Measurements from ENCODE around the gene FGF6. TPM values are rescaled to one million over a fixed set of nuclear protein-coding genes. Genes with fewer than 3 reads are reported as not detected.

Gene FGF6
- total and polyA plus RNA-seq, 4 donors, result not detected

GRCh38 chr12:4449851-4450221 lies 4.2 kb upstream of the FGF6 start:
- 73% methylated on average over 4 of the region's 4 CpGs for WGBS
- no peak for DNase-seq (ENCODE audit: low spot score)
- TF ChIP-seq JUND (IDR thresholded peaks at IDR 0.05) (no peak), ZBTB33 (IDR thresholded peaks at IDR 0.05) (no peak), GABPA (IDR thresholded peaks at IDR 0.05 in 1 of 2, conservative IDR thresholded peaks at IDR 0.05 in 1 of 2) (no peak), EGR1 (IDR thresholded peaks at IDR 0.05; ENCODE audit: low read depth in 2 of 2) (no peak), RXRA (IDR thresholded peaks at IDR 0.05) (no peak), SP1 (IDR thresholded peaks at IDR 0.05) (no peak), HNF4A (conservative IDR thresholded peaks at IDR 0.05) (no peak), NR2F2 (IDR thresholded peaks at IDR 0.05) (no peak), YY1 (IDR thresholded peaks at IDR 0.05) (no peak), HNF4G (IDR thresholded peaks at IDR 0.05) (no peak), RAD21 (IDR thresholded peaks at IDR 0.05) (no peak)
- TF ChIP-seq, protein P1, sequence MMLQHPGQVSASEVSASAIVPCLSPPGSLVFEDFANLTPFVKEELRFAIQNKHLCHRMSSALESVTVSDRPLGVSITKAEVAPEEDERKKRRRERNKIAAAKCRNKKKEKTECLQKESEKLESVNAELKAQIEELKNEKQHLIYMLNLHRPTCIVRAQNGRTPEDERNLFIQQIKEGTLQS (IDR thresholded peaks at IDR 0.05), result no peak
- TF ChIP-seq, protein P2, sequence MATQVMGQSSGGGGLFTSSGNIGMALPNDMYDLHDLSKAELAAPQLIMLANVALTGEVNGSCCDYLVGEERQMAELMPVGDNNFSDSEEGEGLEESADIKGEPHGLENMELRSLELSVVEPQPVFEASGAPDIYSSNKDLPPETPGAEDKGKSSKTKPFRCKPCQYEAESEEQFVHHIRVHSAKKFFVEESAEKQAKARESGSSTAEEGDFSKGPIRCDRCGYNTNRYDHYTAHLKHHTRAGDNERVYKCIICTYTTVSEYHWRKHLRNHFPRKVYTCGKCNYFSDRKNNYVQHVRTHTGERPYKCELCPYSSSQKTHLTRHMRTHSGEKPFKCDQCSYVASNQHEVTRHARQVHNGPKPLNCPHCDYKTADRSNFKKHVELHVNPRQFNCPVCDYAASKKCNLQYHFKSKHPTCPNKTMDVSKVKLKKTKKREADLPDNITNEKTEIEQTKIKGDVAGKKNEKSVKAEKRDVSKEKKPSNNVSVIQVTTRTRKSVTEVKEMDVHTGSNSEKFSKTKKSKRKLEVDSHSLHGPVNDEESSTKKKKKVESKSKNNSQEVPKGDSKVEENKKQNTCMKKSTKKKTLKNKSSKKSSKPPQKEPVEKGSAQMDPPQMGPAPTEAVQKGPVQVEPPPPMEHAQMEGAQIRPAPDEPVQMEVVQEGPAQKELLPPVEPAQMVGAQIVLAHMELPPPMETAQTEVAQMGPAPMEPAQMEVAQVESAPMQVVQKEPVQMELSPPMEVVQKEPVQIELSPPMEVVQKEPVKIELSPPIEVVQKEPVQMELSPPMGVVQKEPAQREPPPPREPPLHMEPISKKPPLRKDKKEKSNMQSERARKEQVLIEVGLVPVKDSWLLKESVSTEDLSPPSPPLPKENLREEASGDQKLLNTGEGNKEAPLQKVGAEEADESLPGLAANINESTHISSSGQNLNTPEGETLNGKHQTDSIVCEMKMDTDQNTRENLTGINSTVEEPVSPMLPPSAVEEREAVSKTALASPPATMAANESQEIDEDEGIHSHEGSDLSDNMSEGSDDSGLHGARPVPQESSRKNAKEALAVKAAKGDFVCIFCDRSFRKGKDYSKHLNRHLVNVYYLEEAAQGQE (IDR thresholded peaks at IDR 0.05), result no peak
- TF ChIP-seq, protein P3, sequence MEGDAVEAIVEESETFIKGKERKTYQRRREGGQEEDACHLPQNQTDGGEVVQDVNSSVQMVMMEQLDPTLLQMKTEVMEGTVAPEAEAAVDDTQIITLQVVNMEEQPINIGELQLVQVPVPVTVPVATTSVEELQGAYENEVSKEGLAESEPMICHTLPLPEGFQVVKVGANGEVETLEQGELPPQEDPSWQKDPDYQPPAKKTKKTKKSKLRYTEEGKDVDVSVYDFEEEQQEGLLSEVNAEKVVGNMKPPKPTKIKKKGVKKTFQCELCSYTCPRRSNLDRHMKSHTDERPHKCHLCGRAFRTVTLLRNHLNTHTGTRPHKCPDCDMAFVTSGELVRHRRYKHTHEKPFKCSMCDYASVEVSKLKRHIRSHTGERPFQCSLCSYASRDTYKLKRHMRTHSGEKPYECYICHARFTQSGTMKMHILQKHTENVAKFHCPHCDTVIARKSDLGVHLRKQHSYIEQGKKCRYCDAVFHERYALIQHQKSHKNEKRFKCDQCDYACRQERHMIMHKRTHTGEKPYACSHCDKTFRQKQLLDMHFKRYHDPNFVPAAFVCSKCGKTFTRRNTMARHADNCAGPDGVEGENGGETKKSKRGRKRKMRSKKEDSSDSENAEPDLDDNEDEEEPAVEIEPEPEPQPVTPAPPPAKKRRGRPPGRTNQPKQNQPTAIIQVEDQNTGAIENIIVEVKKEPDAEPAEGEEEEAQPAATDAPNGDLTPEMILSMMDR (IDR thresholded peaks at IDR 0.05; ENCODE audit: low read depth, low read length, missing input control), result no peak
- H3K27ac ChIP-seq (ENCODE audit: low read depth in 1 of 2, low read length in 2 of 2), result no peak overlapping the region
- H3K27me3 ChIP-seq (ENCODE audit: control insufficient read depth in 4 of 4, insufficient read depth in 4 of 4, low read length in 3 of 4), result peaks cover 0 to 6% (median 0%) of the 10 kb centered on the region in 4 donors
- H3K9ac ChIP-seq (ENCODE audit: low read depth in 1 of 2, low read length in 2 of 2), result no peak overlapping the region
- H3K4me3 ChIP-seq (ENCODE audit: low read depth in 1 of 3, low read length in 3 of 3), result no peak overlapping the region
- H3K9me3 ChIP-seq (ENCODE audit: control insufficient read depth in 4 of 4, low read length in 3 of 4), result no peaks in the 10 kb centered on the region
- H3K4me1 ChIP-seq (ENCODE audit: control insufficient read depth in 4 of 4, insufficient read depth in 4 of 4, low read length in 3 of 4), result no peaks in the 10 kb centered on the region
- H3K36me3 ChIP-seq (ENCODE audit: control insufficient read depth in 4 of 4, insufficient read depth in 3 of 4, low read depth in 1 of 4, low read length in 3 of 4), result no peaks in the 10 kb centered on the region

DNA sequence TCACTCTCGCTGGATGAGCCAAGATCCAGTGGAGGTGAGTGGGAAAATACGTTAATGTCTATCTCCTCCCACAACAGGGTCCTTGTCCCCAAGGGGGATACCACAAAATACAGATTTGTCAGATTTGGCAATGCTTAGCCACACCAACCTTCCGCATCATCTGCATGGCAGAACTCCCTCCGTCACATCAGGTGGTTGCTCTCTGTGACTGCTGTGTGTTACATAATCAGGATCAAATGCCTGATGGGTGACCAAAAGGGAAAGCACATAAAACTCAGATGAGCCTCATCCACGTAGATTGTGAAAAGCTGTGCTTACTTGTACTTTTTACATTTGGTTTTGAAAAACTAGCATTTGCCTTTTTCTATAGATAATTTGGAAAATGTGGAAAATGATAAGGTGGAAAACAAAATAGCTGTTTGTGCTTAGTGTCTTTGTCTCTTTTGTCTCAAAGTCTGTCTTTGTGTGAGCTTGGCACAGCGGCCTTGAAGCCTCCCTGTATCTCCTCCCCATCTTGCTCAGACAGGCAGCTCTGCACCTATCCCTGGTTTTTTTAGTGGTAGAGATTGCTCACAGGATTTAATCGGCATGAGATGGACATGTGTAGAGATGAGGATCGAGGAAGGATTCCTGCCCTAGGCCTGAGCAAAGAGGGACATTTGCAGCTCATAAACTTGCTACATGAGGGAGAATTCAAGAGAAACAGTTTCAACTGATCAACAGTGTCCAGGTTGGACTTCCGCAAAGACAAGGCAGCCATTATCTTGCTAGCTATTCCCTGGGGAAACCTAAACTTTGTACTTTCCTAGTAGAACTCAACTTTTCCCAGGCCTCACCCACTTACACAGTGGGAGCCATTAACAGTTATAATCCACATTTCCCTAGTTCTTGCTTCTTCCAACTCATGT lies 3.6 kb upstream of the FGF6 start:
- H3K27ac ChIP-seq (ENCODE audit: low read depth in 1 of 2, low read length in 2 of 2), result no peak overlapping the region
- H3K36me3 ChIP-seq (ENCODE audit: control insufficient read depth in 4 of 4, insufficient read depth in 3 of 4, low read depth in 1 of 4, low read length in 3 of 4), result no peaks in the 10 kb centered on the region
- no peaks in the 10 kb centered on the region for H3K4me1 ChIP-seq (ENCODE audit: control insufficient read depth in 4 of 4, insufficient read depth in 4 of 4, low read length in 3 of 4)
- no peaks in the 10 kb centered on the region for H3K9me3 ChIP-seq (ENCODE audit: control insufficient read depth in 4 of 4, low read length in 3 of 4)
- 91% methylated on average over 9 of the region's 9 CpGs for WGBS
- no peak overlapping the region for H3K4me3 ChIP-seq (ENCODE audit: low read depth in 1 of 3, low read length in 3 of 3)
- H3K27me3 ChIP-seq (ENCODE audit: control insufficient read depth in 4 of 4, insufficient read depth in 4 of 4, low read length in 3 of 4), result peaks cover 0 to 6% (median 0%) of the 10 kb centered on the region in 4 donors
- DNase-seq (ENCODE audit: low spot score), result no peak
- H3K9ac ChIP-seq (ENCODE audit: low read depth in 1 of 2, low read length in 2 of 2), result no peak overlapping the region
- TF ChIP-seq SP1 (IDR thresholded peaks at IDR 0.05), result no peak
- no peak for TF ChIP-seq FOXA1 (IDR thresholded peaks at IDR 0.05)
- TF ChIP-seq GABPA (IDR thresholded peaks at IDR 0.05 in 1 of 2, conservative IDR thresholded peaks at IDR 0.05 in 1 of 2), result no peak
- no peak for TF ChIP-seq JUND (IDR thresholded peaks at IDR 0.05)
- TF ChIP-seq, protein P3 (IDR thresholded peaks at IDR 0.05; ENCODE audit: low read depth, low read length, missing input control), result no peak
- TF ChIP-seq, protein P4, sequence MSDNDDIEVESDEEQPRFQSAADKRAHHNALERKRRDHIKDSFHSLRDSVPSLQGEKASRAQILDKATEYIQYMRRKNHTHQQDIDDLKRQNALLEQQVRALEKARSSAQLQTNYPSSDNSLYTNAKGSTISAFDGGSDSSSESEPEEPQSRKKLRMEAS (IDR thresholded peaks at IDR 0.05), result no peak
- TF ChIP-seq, protein P2 (IDR thresholded peaks at IDR 0.05), result no peak

Data from liver (tissue), 9 donors.